Bronchial epithelial cell (primary cell): Measurements from ENCODE around the gene MARCO. TPM values are rescaled to one million over a fixed set of nuclear protein-coding genes. Genes with fewer than 3 reads are reported as not detected.

Experiments used
- DNase-seq: peaks from one replicate; pipeline ENCODE4 v3.0.0-alpha.2; 2010; ENCODE audit warnings: low read depth
- FAIRE-seq: peaks from 2 replicates; lab custom pipeline; 2011; peaks lifted over from hg19 to GRCh38; lab: Jason Lieb, UNC
- H3K27me3 ChIP-seq: 2 replicates; pipeline ENCODE4 v1.5.1; 2011; ENCODE audit warnings: low read length; ENCODE audit not compliant: control insufficient read depth, insufficient read depth
- H3K36me3 ChIP-seq: 2 replicates; pipeline ENCODE4 v1.5.1; 2011; ENCODE audit warnings: low read length; ENCODE audit not compliant: control insufficient read depth, insufficient read depth
- H3K4me3 ChIP-seq: 2 replicates; pipeline ENCODE4 v1.5.1; 2011; ENCODE audit warnings: mild to moderate bottlenecking, low read depth, low read length, control low read depth
- total RNA-seq: library from RNA; depleted of rRNA; stranded (reverse); fragments of >200 nt; gene quantifications from 2 replicates; pipeline ENCODE4 v1.2.1, GENCODE V29; 2014
- TF ChIP-seq, protein P1 (sequence below): IDR thresholded peaks from 2 replicates; pipeline ENCODE4 v1.5.1; 2011; ENCODE audit warnings: mild to moderate bottlenecking, moderate library complexity, low read length, control low read depth, inconsistent platforms; ENCODE audit not compliant: insufficient read depth, severe bottlenecking

The MARCO gene
- total RNA-seq, 1 donor from 2014 or later, result not detected

DNA sequence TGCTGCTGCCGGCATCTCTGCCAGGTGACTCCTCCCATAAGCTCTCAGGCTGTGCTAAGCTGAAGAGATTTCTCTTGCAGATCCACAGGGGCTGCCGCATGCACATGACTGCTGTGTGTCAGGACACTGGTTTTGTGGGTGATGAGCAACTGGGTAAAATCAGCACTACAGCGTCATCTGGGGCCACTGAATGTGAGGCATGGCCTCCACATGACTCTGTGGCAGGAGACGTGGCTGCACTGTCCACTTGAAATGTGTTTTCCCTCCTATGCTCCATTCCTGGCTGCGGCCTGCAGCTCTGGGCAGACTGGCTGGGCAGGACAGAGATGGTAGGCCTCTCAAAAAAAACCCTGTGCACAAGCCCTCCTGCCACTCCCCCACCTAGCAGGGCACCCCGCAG is 63.6 kb downstream of the MARCO start:
- peaks cover 5% of the 10 kb centered on the region for H3K27me3 ChIP-seq
- H3K36me3 ChIP-seq, result no peaks in the 10 kb centered on the region
- FAIRE-seq (no peak), DNase-seq (no peak)
- H3K4me3 ChIP-seq, result no peak overlapping the region
- TF ChIP-seq, protein P1, sequence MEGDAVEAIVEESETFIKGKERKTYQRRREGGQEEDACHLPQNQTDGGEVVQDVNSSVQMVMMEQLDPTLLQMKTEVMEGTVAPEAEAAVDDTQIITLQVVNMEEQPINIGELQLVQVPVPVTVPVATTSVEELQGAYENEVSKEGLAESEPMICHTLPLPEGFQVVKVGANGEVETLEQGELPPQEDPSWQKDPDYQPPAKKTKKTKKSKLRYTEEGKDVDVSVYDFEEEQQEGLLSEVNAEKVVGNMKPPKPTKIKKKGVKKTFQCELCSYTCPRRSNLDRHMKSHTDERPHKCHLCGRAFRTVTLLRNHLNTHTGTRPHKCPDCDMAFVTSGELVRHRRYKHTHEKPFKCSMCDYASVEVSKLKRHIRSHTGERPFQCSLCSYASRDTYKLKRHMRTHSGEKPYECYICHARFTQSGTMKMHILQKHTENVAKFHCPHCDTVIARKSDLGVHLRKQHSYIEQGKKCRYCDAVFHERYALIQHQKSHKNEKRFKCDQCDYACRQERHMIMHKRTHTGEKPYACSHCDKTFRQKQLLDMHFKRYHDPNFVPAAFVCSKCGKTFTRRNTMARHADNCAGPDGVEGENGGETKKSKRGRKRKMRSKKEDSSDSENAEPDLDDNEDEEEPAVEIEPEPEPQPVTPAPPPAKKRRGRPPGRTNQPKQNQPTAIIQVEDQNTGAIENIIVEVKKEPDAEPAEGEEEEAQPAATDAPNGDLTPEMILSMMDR, result no peak

DNA sequence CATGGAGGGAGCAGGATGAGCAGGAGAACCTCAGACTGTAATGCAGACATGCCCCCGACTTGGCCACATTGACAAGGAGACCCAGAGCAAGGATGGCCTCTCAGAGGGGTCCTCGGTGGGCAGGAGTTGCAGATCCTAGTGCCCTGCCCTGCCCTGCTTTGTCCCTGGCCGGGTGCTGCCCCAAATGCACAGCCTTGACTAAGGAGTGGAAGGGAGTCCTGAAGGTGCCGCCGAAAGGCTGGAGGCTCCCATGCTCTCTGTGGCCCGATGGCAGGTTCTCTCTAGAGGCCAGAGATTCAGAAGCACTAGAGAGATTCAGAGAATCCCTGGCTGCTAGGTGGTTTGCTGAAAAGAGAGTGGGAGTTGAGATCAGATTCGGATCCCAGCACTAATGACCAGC is 64.4 kb downstream of the MARCO start:
- Histone ChIP-seq H3K27me3 (peaks cover 11% of the 10 kb centered on the region), H3K4me3 (no peak overlapping the region), H3K36me3 (no peaks in the 10 kb centered on the region)
- DNase-seq, result no peak
- TF ChIP-seq, protein P1, result no peak
- FAIRE-seq, result no peak

DNA sequence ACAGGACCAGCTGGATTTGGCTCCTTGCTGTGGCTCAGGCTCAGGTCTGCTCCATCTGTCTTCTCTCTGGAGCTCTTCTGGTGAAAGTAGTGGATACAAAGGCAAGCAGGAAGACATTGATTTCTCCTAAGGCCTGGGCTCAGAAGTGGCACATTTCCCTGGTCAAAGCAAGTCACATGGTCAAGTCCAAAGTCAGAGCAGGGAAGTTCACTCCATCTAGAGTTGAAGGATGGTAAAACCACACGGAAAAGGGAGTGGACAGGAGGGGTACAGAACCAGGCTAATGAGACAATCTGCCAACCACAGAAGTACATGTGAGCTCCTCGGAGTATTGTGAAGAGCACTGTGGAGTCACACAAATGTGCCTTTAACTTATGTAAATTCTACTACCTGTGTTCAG is 66.1 kb downstream of the MARCO start:
- DNase-seq (peak; percentile 31), FAIRE-seq (peak; percentile 55)
- Histone ChIP-seq H3K36me3 (no peaks in the 10 kb centered on the region), H3K27me3 (peaks cover 11% of the 10 kb centered on the region), H3K4me3 (no peak overlapping the region)
- TF ChIP-seq, protein P1, result peak; percentile 20

DNA sequence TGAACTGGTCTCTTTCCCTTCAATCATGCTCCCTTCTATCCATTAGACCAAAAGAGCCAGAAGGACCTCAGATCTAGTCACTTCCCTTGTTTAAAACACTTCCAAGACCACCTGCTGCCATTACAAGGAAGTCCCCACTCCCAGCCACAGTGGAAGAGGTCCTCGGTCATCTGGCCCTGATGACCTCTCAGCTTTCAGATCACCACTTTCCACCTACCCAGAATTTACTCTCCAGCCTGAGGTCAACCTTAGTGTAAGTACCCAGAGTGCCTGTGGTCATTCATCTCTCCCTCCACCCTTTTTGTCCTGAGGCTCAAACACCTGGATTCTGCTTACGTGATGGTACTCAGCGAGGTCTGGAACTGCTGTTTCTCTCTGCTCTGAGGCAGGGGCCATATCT is 67.1 kb downstream of the MARCO start:
- H3K36me3 ChIP-seq, result no peaks in the 10 kb centered on the region
- FAIRE-seq (peak; percentile 77), DNase-seq (no peak)
- H3K4me3 ChIP-seq, result no peak overlapping the region
- TF ChIP-seq, protein P1, result no peak
- peaks cover 11% of the 10 kb centered on the region for H3K27me3 ChIP-seq

DNA sequence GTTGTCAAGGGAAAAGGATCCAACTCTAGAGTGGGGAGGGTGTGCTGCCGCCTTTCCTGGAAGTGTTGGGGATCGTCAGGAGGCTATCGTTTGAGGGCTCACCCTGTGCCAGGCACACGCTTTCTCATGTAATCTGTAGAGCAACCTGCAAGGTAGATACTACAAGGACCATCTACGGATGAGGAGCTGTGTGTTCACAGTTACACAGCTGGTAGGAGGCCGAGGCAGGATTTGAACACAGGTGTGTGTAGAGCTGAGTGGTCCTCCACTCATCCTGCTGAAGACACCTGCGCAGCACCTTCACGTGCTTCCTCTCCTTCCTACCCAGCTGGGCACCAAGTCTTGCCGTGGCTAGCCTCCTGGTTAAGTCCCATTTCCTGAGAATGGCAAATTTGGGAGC is 68.3 kb downstream of the MARCO start:
- H3K27me3 ChIP-seq, result peaks cover 11% of the 10 kb centered on the region

More for the DNA sequence above, 68.3 kb downstream of the MARCO start:
- no peak for DNase-seq
- TF ChIP-seq, protein P1, result no peak
- H3K36me3 ChIP-seq, result no peaks in the 10 kb centered on the region
- no peak overlapping the region for H3K4me3 ChIP-seq
- FAIRE-seq, result no peak
